Measurements from ENCODE around the gene MRTFB.
A peak's percentile ranks its signal among the peaks of the same experiment; 100 is the strongest.

The MRTFB gene

DNA sequence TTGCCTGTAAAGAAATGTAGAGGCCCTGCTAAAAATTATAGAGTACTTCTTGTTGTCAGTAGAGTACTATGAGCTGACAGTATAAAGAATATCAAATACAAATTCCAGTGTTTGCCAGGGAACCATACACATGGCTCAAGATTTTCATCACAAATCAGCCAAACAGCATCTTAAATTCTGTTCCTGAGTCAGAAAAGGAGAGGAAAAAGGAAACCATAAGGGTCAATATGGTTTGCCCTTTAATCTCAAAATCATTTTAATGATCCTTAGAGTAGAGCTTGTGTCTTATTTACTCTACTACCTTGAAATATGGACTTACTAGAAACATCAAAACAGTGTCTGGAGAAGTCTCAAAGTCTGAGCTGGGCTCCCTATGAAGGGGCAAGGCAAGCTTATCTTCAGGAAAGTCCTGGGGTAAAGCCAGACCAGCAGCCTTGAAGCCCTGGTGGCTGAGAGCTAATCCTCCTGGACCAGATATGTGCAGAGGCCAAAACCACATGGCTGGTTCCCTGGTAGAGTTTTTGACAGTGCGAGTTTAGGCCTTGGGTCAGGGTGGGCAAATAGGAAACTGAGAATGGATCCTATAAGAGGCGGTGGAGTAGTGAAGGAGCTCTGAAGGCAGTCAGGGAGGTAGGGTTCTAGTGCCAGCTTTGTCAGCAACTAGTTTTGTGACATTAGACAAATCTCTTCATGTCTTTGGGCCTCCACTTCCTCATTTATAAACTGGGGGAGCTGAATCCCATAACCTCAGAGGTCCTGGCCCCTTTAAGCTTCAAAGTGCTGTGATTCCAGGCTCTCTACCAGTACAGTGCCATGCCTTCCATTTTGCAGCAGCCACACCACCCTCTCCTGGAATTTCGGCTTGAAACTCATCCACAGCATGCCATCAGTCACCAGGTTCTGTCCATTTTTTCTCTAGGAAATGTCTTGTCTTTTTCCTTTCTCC, 38.9 kb downstream of the MRTFB start:
- Histone ChIP-seq H3K27me3 (ENCODE audit: control insufficient read depth in 1 of 2, insufficient read depth in 1 of 2, low read length in 2 of 2) (no peaks in the 10 kb centered on the region), H4K8ac (ENCODE audit: low read length) (no peak overlapping the region), H3K4ac (ENCODE audit: low read depth in 1 of 2, low read length in 2 of 2) (no peak overlapping the region), H2AK5ac (ENCODE audit: low read length, severe bottlenecking) (peak overlapping the region; percentile 52), H4K91ac (ENCODE audit: low read length) (no peak overlapping the region), H3K4me1 (ENCODE audit: control insufficient read depth, insufficient read depth, low read depth, low read length) (peaks cover 13% of the 10 kb centered on the region), H3K79me1 (replicated peaks; ENCODE audit: low read length, poor library complexity, severe bottlenecking) (peaks cover 40% of the 10 kb centered on the region), H2BK120ac (ENCODE audit: low read depth, low read length) (no peak overlapping the region), H3K18ac (ENCODE audit: low read depth in 1 of 2, low read length in 2 of 2) (peak overlapping the region; percentile 28 to 40), H3K9ac (ENCODE audit: low read length) (no peak overlapping the region), H3K36me3 (ENCODE audit: control insufficient read depth in 1 of 2, insufficient read depth in 2 of 2, low read depth in 1 of 2, low read length in 2 of 2) (peaks cover 0 to 6% of the 10 kb centered on the region in 2 experiments), H2BK5ac (ENCODE audit: low read depth, low read length, poor library complexity, severe bottlenecking) (no peak overlapping the region), H3K14ac (ENCODE audit: low read length in 2 of 2) (no peak overlapping the region), H3K23ac (ENCODE audit: low read length in 2 of 2) (no peak overlapping the region), H2AFZ (ENCODE audit: low read depth, low read length) (no peak overlapping the region), H3K9me3 (ENCODE audit: control insufficient read depth, low read length) (no peaks in the 10 kb centered on the region), H3K4me2 (ENCODE audit: low read length, poor library complexity, severe bottlenecking) (no peak overlapping the region), H2BK12ac (ENCODE audit: low read length in 2 of 2) (peak overlapping the region in 1 of 2 experiments; percentile 65), H3K4me3 (ENCODE audit: insufficient read depth in 1 of 2, low read depth in 1 of 2, low read length in 2 of 2) (no peak overlapping the region), H2BK15ac (ENCODE audit: low read depth, poor library complexity, severe bottlenecking) (no peak overlapping the region), H3K27ac (ENCODE audit: low read length, poor library complexity, severe bottlenecking) (no peak overlapping the region)
- no peak for DNase-seq
- WGBS, result 93% methylated on average over 3 of the region's 3 CpGs

DNA sequence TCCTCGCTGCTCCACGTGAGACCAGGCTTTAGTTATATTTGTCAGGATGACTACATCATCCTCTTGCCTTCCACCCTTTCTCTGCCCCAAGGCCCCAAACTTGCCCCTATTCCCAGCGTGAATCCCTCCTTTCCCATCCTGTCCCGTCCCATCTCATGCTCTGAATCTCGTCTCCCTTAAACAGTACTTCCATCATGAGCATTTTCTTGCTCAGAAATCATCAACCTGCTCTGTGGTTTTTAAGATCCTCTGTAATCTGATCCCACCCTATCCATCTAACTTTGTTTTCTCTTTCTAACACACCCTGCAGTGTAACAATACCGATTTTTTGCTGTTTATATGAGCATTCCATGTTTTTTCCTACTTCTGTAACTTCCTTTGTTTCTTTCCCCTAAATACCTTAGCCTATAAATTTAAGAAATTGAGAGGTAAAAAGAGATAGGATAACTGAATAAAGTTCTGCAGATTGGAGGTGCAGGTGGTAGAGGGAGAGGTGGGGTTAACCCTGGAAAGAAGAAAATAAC, 39.7 kb downstream of the MRTFB start:
- H4K91ac ChIP-seq (ENCODE audit: low read length), result no peak overlapping the region
- H2BK5ac ChIP-seq (ENCODE audit: low read depth, low read length, poor library complexity, severe bottlenecking), result no peak overlapping the region
- DNase-seq, result no peak
- peak overlapping the region; percentile 20 for H3K4me2 ChIP-seq (ENCODE audit: low read length, poor library complexity, severe bottlenecking)
- no peak overlapping the region for H3K4me3 ChIP-seq (ENCODE audit: insufficient read depth in 1 of 2, low read depth in 1 of 2, low read length in 2 of 2)
- 93% methylated on average over 5 of the region's 6 CpGs for WGBS
- peaks cover 13% of the 10 kb centered on the region for H3K4me1 ChIP-seq (ENCODE audit: control insufficient read depth, insufficient read depth, low read depth, low read length)
- peak overlapping the region; percentile 48 to 65 for H2BK12ac ChIP-seq (ENCODE audit: low read length in 2 of 2)
- H3K18ac ChIP-seq (ENCODE audit: low read depth in 1 of 2, low read length in 2 of 2), result peak overlapping the region; percentile 28 to 40
- no peak overlapping the region for H2BK120ac ChIP-seq (ENCODE audit: low read depth, low read length)
- H3K4ac ChIP-seq (ENCODE audit: low read depth in 1 of 2, low read length in 2 of 2), result no peak overlapping the region
- H3K27ac ChIP-seq (ENCODE audit: low read length, poor library complexity, severe bottlenecking), result no peak overlapping the region
- no peak overlapping the region for H2BK15ac ChIP-seq (ENCODE audit: low read depth, poor library complexity, severe bottlenecking)
- peaks cover 41% of the 10 kb centered on the region for H3K79me1 ChIP-seq (replicated peaks; ENCODE audit: low read length, poor library complexity, severe bottlenecking)
- H3K27me3 ChIP-seq (ENCODE audit: control insufficient read depth in 1 of 2, insufficient read depth in 1 of 2, low read length in 2 of 2), result no peaks in the 10 kb centered on the region
- no peak overlapping the region for H3K14ac ChIP-seq (ENCODE audit: low read length in 2 of 2)
- H3K9ac ChIP-seq (ENCODE audit: low read length), result no peak overlapping the region
- H4K8ac ChIP-seq (ENCODE audit: low read length), result peak overlapping the region; percentile 23
- peak overlapping the region; percentile 52 for H2AK5ac ChIP-seq (ENCODE audit: low read length, severe bottlenecking)
- H3K23ac ChIP-seq (ENCODE audit: low read length in 2 of 2), result no peak overlapping the region
- H3K9me3 ChIP-seq (ENCODE audit: control insufficient read depth, low read length), result no peaks in the 10 kb centered on the region
- no peak overlapping the region for H2AFZ ChIP-seq (ENCODE audit: low read depth, low read length)
- peaks cover 0 to 6% of the 10 kb centered on the region in 2 experiments for H3K36me3 ChIP-seq (ENCODE audit: control insufficient read depth in 1 of 2, insufficient read depth in 2 of 2, low read depth in 1 of 2, low read length in 2 of 2)

DNA sequence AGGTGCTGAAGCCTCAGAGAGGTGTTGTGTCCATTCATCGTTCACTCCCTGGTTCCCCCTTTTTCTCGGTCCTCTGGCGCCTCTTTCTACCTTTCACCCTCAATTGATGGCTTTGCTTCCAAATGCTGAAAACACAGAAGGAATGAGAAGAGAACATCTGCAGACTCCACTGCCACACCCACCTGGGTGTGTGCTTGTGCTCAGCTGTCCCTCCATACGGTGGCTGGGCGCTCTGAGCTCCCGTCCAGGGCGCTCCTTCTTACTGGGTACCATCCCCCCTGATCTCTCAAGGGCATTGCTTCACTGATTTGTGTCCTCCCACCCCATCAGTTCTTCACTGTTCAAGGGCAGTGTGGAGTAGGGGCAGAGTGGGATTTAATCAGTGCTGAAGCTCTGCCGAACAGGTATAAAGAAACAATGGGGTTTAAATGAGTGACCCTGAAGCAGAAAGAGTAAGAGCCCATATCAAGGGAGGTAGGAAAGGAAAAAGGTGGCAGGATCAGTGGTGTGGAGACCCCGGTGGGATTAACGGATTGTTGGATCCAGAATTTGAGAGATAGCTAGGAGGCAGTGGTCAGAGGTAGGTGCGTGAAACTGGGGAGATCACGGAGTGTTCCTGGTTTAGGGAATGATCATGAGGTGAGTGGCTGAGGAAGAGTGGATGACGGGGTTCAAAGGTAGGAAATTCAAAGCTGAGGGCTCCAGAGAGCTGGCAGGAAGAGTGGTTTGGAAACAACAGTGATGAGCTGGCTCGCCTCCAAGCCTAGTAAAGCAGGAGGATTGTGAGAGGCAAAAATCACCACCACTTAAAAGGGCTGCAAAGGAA, 40.8 kb downstream of the MRTFB start:
- Histone ChIP-seq H3K14ac (ENCODE audit: low read length in 2 of 2) (no peak overlapping the region), H3K4me2 (ENCODE audit: low read length, poor library complexity, severe bottlenecking) (no peak overlapping the region), H4K8ac (ENCODE audit: low read length) (peak overlapping the region; percentile 36), H3K9me3 (ENCODE audit: control insufficient read depth, low read length) (no peaks in the 10 kb centered on the region), H3K18ac (ENCODE audit: low read depth in 1 of 2, low read length in 2 of 2) (no peak overlapping the region), H3K4me1 (ENCODE audit: control insufficient read depth, insufficient read depth, low read depth, low read length) (peaks cover 13% of the 10 kb centered on the region), H2BK15ac (ENCODE audit: low read depth, poor library complexity, severe bottlenecking) (peak overlapping the region; percentile 67), H2AK5ac (ENCODE audit: low read length, severe bottlenecking) (no peak overlapping the region), H2AFZ (ENCODE audit: low read depth, low read length) (no peak overlapping the region), H2BK5ac (ENCODE audit: low read depth, low read length, poor library complexity, severe bottlenecking) (no peak overlapping the region), H3K79me1 (replicated peaks; ENCODE audit: low read length, poor library complexity, severe bottlenecking) (peaks cover 46% of the 10 kb centered on the region), H2BK12ac (ENCODE audit: low read length in 2 of 2) (no peak overlapping the region), H2BK120ac (ENCODE audit: low read depth, low read length) (no peak overlapping the region), H3K36me3 (ENCODE audit: control insufficient read depth in 1 of 2, insufficient read depth in 2 of 2, low read depth in 1 of 2, low read length in 2 of 2) (peaks cover 0 to 6% of the 10 kb centered on the region in 2 experiments), H3K4ac (ENCODE audit: low read depth in 1 of 2, low read length in 2 of 2) (no peak overlapping the region), H3K9ac (ENCODE audit: low read length) (no peak overlapping the region), H3K23ac (ENCODE audit: low read length in 2 of 2) (peak overlapping the region in 1 of 2 experiments; percentile 7), H3K4me3 (ENCODE audit: insufficient read depth in 1 of 2, low read depth in 1 of 2, low read length in 2 of 2) (no peak overlapping the region), H3K27me3 (ENCODE audit: control insufficient read depth in 1 of 2, insufficient read depth in 1 of 2, low read length in 2 of 2) (no peaks in the 10 kb centered on the region), H4K91ac (ENCODE audit: low read length) (no peak overlapping the region), H3K27ac (ENCODE audit: low read length, poor library complexity, severe bottlenecking) (no peak overlapping the region)
- WGBS, result 97% methylated on average over 14 of the region's 14 CpGs
- DNase-seq, result no peak

DNA sequence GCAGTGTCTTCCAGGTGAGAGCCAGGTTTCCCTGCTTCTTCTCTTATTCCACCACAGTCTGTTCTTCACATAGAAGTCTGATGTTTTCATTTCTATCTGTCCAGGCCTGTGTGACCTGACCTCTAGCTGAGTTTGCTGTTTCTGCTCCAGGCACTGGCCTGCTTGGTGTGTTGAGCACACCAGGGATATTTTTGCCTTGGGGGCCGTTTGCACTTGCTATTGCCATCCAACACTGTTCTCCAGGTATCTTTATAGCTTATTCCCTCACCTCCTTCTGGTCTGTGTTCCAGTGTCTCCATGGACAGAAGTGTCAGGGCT, 41.4 kb downstream of the MRTFB start:
- H4K8ac ChIP-seq (ENCODE audit: low read length), result no peak overlapping the region
- no peak overlapping the region for H3K14ac ChIP-seq (ENCODE audit: low read length in 2 of 2)
- no peak overlapping the region for H2BK5ac ChIP-seq (ENCODE audit: low read depth, low read length, poor library complexity, severe bottlenecking)
- H3K23ac ChIP-seq (ENCODE audit: low read length in 2 of 2), result no peak overlapping the region
- no peaks in the 10 kb centered on the region for H3K9me3 ChIP-seq (ENCODE audit: control insufficient read depth, low read length)
- H3K4ac ChIP-seq (ENCODE audit: low read depth in 1 of 2, low read length in 2 of 2), result no peak overlapping the region
- no peak overlapping the region for H3K4me2 ChIP-seq (ENCODE audit: low read length, poor library complexity, severe bottlenecking)
- H3K18ac ChIP-seq (ENCODE audit: low read depth in 1 of 2, low read length in 2 of 2), result peak overlapping the region in 1 of 2 experiments; percentile 12
- H3K36me3 ChIP-seq (ENCODE audit: control insufficient read depth in 1 of 2, insufficient read depth in 2 of 2, low read depth in 1 of 2, low read length in 2 of 2), result peaks cover 0 to 6% of the 10 kb centered on the region in 2 experiments
- no peak overlapping the region for H3K4me3 ChIP-seq (ENCODE audit: insufficient read depth in 1 of 2, low read depth in 1 of 2, low read length in 2 of 2)
- H3K9ac ChIP-seq (ENCODE audit: low read length), result no peak overlapping the region
- no peak overlapping the region for H4K91ac ChIP-seq (ENCODE audit: low read length)
- 83% methylated on average over 1 of the region's 1 CpG for WGBS
- H2BK120ac ChIP-seq (ENCODE audit: low read depth, low read length), result no peak overlapping the region
- H3K27ac ChIP-seq (ENCODE audit: low read length, poor library complexity, severe bottlenecking), result no peak overlapping the region
- no peak overlapping the region for H2BK12ac ChIP-seq (ENCODE audit: low read length in 2 of 2)
- H3K27me3 ChIP-seq (ENCODE audit: control insufficient read depth in 1 of 2, insufficient read depth in 1 of 2, low read length in 2 of 2), result no peaks in the 10 kb centered on the region
- no peak overlapping the region for H2BK15ac ChIP-seq (ENCODE audit: low read depth, poor library complexity, severe bottlenecking)
- no peak for DNase-seq
- H2AFZ ChIP-seq (ENCODE audit: low read depth, low read length), result no peak overlapping the region
- H3K4me1 ChIP-seq (ENCODE audit: control insufficient read depth, insufficient read depth, low read depth, low read length), result peaks cover 13% of the 10 kb centered on the region
- peaks cover 44% of the 10 kb centered on the region for H3K79me1 ChIP-seq (replicated peaks; ENCODE audit: low read length, poor library complexity, severe bottlenecking)
- no peak overlapping the region for H2AK5ac ChIP-seq (ENCODE audit: low read length, severe bottlenecking)

All from mesenchymal stem cell (in vitro differentiated cells and primary cell).